ENCODE data around the gene KLHL18. TPM values are rescaled to one million over a fixed set of nuclear protein-coding genes. Genes with fewer than 3 reads are reported as not detected.

The KLHL18 gene
- total and polyA plus RNA-seq, 2 of the 4 experiments (the other 2 are of a cell fraction) = 29.1 to 76.2 TPM

DNA sequence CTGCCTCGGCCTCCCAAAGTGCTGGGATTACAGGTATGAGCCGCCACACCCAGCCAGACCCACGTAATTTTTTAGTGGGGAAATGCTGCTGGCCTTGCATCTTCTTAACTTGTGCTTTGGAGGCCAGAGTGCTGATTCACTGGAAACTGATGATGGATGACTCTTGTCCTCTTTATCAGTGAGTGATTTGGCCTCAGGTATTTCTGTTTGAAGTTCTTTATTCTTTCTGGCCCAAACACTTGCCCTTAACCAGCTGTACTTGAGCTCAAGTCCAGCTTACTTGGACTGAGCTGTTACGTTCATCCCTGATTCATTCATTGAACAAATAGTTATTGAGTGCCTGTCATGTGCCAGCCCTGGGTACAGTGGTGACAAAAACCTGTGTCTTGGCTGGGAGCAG, 102.3 kb downstream of the KLHL18 start:
- no peak overlapping the region for H3K18ac ChIP-seq (ENCODE audit: low read depth, low read length)
- intact Hi-C loops (cut with micrococcal nuclease) (no loop called here), in situ Hi-C loops (cut with MboI; ENCODE audit: low sequenced_read_pairs) (no loop called here), dilution Hi-C loops (cut with HindIII; ENCODE audit: low sequenced_read_pairs, unreplicated experiment) (no loop called here)
- no peak overlapping the region for H4K8ac ChIP-seq (ENCODE audit: low read depth in 2 of 2, low read length in 2 of 2)
- H2BK120ac ChIP-seq (ENCODE audit: low read depth, low read length) = no peak overlapping the region
- no peak overlapping the region for H3K9ac ChIP-seq (ENCODE audit: low read depth, low read length)
- no peak overlapping the region for H3K56ac ChIP-seq (ENCODE audit: extremely low read depth, insufficient read depth, low read length)
- H3K4me2 ChIP-seq (ENCODE audit: low read depth, low read length) = no peak overlapping the region
- peaks cover 6% of the 10 kb centered on the region for H3K36me3 ChIP-seq (ENCODE audit: control insufficient read depth, insufficient read depth, low read length)
- no peak overlapping the region for H2BK15ac ChIP-seq (ENCODE audit: low read depth, low read length)
- no peak overlapping the region for H3K27ac ChIP-seq (ENCODE audit: insufficient read depth, low read length)
- no peak overlapping the region for H4K91ac ChIP-seq (ENCODE audit: insufficient read depth, low read depth, low read length)
- no peaks in the 10 kb centered on the region for H3K27me3 ChIP-seq (ENCODE audit: control insufficient read depth, insufficient read depth, low read length)
- ChIA-PET CTCF (no interaction called here), POLR2A (ENCODE audit: unreplicated experiment) (no interaction called here)
- no CpG with 5 or more reads among the region's 4 CpGs for WGBS, 2 experiments (ENCODE audit: extremely low coverage in 2 of 2, insufficient read length in 1 of 2)
- H2BK20ac ChIP-seq (ENCODE audit: low read depth, low read length) = no peak overlapping the region
- H3K9me1 ChIP-seq (ENCODE audit: insufficient read depth, low read length) = peaks cover 10% of the 10 kb centered on the region
- H4K5ac ChIP-seq (ENCODE audit: low read depth, low read length) = no peak overlapping the region
- H2AK5ac ChIP-seq (ENCODE audit: low read depth, low read length) = no peak overlapping the region
- peaks cover 4% of the 10 kb centered on the region for H3K4me1 ChIP-seq (ENCODE audit: control insufficient read depth, insufficient read depth, low read length)
- ATAC-seq (ENCODE audit: low read depth) = no peak
- TF ChIP-seq RAD21 (IDR thresholded peaks at IDR 0.05; ENCODE audit: low read length) (no peak), NFE2L2 (IDR thresholded peaks at IDR 0.05; ENCODE audit: low read depth, low read length) (no peak), CHD1 (IDR thresholded peaks at IDR 0.05; ENCODE audit: low read depth, low read length) (no peak), MXI1 (IDR thresholded peaks at IDR 0.05; ENCODE audit: borderline replicate concordance, low read depth, low read length) (no peak), FOS (IDR thresholded peaks at IDR 0.05; ENCODE audit: low read depth, low read length) (no peak), BHLHE40 (IDR thresholded peaks at IDR 0.05; ENCODE audit: low read depth, low read length) (no peak), RCOR1 (IDR thresholded peaks at IDR 0.05; ENCODE audit: insufficient replicate concordance, low read length) (no peak), RFX5 (IDR thresholded peaks at IDR 0.05; ENCODE audit: low read depth, low read length) (no peak), CEBPB (IDR thresholded peaks at IDR 0.05; ENCODE audit: low read depth, low read length) (no peak), POLR2A (IDR thresholded peaks at IDR 0.05; ENCODE audit: low read depth, low read length) (no peak), MAZ (IDR thresholded peaks at IDR 0.05; ENCODE audit: borderline replicate concordance, low read depth, low read length) (no peak), SMC3 (IDR thresholded peaks at IDR 0.05; ENCODE audit: low read depth, low read length) (no peak), MAFK (IDR thresholded peaks at IDR 0.05; ENCODE audit: low read depth, low read length) (no peak)
- TF ChIP-seq, protein P1, sequence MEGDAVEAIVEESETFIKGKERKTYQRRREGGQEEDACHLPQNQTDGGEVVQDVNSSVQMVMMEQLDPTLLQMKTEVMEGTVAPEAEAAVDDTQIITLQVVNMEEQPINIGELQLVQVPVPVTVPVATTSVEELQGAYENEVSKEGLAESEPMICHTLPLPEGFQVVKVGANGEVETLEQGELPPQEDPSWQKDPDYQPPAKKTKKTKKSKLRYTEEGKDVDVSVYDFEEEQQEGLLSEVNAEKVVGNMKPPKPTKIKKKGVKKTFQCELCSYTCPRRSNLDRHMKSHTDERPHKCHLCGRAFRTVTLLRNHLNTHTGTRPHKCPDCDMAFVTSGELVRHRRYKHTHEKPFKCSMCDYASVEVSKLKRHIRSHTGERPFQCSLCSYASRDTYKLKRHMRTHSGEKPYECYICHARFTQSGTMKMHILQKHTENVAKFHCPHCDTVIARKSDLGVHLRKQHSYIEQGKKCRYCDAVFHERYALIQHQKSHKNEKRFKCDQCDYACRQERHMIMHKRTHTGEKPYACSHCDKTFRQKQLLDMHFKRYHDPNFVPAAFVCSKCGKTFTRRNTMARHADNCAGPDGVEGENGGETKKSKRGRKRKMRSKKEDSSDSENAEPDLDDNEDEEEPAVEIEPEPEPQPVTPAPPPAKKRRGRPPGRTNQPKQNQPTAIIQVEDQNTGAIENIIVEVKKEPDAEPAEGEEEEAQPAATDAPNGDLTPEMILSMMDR (conservative IDR thresholded peaks at IDR 0.05; ENCODE audit: low read depth, low read length) = no peak
- TF ChIP-seq, protein P2, sequence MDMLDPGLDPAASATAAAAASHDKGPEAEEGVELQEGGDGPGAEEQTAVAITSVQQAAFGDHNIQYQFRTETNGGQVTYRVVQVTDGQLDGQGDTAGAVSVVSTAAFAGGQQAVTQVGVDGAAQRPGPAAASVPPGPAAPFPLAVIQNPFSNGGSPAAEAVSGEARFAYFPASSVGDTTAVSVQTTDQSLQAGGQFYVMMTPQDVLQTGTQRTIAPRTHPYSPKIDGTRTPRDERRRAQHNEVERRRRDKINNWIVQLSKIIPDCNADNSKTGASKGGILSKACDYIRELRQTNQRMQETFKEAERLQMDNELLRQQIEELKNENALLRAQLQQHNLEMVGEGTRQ (IDR thresholded peaks at IDR 0.05; ENCODE audit: low read depth, low read length) = no peak
- DNase-seq = peak; percentile 25
- no peak overlapping the region for H3K14ac ChIP-seq (replicated peaks; ENCODE audit: low read depth, low read length)
- no peak overlapping the region for H2BK5ac ChIP-seq (ENCODE audit: low read depth, low read length, poor library complexity, severe bottlenecking)
- H3K23ac ChIP-seq (ENCODE audit: low read depth, low read length) = no peak overlapping the region
- H3K4me3 ChIP-seq (ENCODE audit: insufficient read depth, low read depth, low read length) = no peak overlapping the region
- H2AFZ ChIP-seq (replicated peaks; ENCODE audit: low read length, poor library complexity) = no peak overlapping the region
- no TSS peak for BruUV-seq (replicated peaks)
- no peak overlapping the region for H3K4ac ChIP-seq (ENCODE audit: low read depth, low read length)
- H4K20me1 ChIP-seq (ENCODE audit: insufficient read depth, low read length) = peaks cover 60% of the 10 kb centered on the region
- H3K79me1 ChIP-seq (ENCODE audit: low read depth in 1 of 2, low read length in 2 of 2) = peaks cover 34 to 78% of the 10 kb centered on the region in 2 experiments
- H3K9me3 ChIP-seq (ENCODE audit: control insufficient read depth, insufficient read depth, low read length) = no peaks in the 10 kb centered on the region
- no peak overlapping the region for H2AK9ac ChIP-seq (replicated peaks; ENCODE audit: low read depth, low read length, poor library complexity)

All from IMR-90 (cell line).